Breast epithelium (tissue), 3 donors: Measurements from ENCODE around the gene AP4S1.

Experiments used
- POLR2A ChIP-seq: fragments of 450-650 bp; IDR thresholded peaks from one replicate; pipeline ENCODE4 v1.6.1; 2016; ENCODE audit warnings: antibody characterized with exemption, mild to moderate bottlenecking, moderate library complexity
- POLR2AphosphoS5 ChIP-seq, 3 donors: sonication (generic); formaldehyde crosslinking; IDR thresholded peaks; one replicate each; pipeline ENCODE4 v1.6.1; 2017; ENCODE audit warnings: antibody characterized with exemption in 3 of 3
- TF ChIP-seq, protein P1 (sequence below), 3 donors: fragments of 450-650 bp; IDR thresholded peaks; one replicate each; pipeline ENCODE4 v1.5.1; 2016 to 2017; ENCODE audit warnings: antibody characterized with exemption in 3 of 3, mild to moderate bottlenecking in 3 of 3, moderate library complexity in 3 of 3

DNA sequence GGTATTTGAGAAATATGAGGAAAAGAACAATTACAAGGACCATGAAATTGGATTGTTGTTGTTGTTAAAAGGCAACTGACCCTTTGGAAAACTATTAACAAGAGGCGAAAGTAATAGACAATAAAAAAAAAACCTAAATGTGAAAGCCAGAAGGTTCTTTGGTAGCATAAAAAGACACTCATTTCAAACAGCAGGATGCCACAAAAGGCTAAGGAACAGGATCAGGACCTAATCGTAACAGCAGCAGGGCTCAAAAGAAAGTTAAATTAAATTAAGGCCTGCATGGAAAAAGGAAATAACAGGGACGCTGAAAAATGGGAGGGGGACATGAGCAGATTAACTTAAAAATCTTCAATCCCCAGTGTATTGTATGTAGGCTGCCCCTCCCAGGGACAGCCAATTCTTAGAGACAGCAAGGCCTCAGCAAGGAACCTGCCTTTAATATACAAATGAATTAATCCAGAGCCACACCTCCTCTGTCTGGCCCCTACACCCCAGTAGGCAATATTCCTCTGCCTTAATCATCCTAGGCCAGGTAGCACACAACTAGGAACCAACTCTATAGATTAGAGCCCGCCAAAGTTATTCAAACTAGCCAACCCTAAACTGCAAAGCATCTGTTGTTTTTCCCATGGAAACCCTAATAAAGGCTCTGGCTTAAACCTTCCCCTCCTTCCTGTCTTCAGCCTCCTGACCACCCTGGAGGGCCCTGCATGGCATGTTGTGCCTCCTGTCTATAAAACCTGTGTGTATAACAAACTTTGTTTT, 28.4 kb upstream of the AP4S1 start:
- TF ChIP-seq, protein P1, sequence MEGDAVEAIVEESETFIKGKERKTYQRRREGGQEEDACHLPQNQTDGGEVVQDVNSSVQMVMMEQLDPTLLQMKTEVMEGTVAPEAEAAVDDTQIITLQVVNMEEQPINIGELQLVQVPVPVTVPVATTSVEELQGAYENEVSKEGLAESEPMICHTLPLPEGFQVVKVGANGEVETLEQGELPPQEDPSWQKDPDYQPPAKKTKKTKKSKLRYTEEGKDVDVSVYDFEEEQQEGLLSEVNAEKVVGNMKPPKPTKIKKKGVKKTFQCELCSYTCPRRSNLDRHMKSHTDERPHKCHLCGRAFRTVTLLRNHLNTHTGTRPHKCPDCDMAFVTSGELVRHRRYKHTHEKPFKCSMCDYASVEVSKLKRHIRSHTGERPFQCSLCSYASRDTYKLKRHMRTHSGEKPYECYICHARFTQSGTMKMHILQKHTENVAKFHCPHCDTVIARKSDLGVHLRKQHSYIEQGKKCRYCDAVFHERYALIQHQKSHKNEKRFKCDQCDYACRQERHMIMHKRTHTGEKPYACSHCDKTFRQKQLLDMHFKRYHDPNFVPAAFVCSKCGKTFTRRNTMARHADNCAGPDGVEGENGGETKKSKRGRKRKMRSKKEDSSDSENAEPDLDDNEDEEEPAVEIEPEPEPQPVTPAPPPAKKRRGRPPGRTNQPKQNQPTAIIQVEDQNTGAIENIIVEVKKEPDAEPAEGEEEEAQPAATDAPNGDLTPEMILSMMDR (IDR thresholded peaks at IDR 0.05) = no peak
- TF ChIP-seq POLR2A (no peak), POLR2AphosphoS5 (IDR thresholded peaks at IDR 0.05) (no peak)
